Right cardiac atrium (tissue), 5 donors: ENCODE results near the gene CMPK2. TPM values are rescaled to one million over a fixed set of nuclear protein-coding genes. Genes with fewer than 3 reads are reported as not detected.

Source experiments
- ATAC-seq, 2 donors: fragments of 200-7000 bp; cut with Tn5 transposase; one replicate each; pipeline versions ENCODE4 v1.8.0 to v1.9.1; 2020; ENCODE audit warnings: moderate library complexity in 2 of 2, mild to moderate bottlenecking in 1 of 2
- DNase-seq, 3 donors: peaks; one replicate each; pipeline ENCODE4 v3.0.0-alpha.2; 2020
- H3K27ac ChIP-seq: one replicate; pipeline ENCODE4 v1.5.1; 2013; ENCODE audit warnings: mild to moderate bottlenecking, low read length, control low read depth, moderate library complexity
- H3K27me3 ChIP-seq: one replicate; pipeline ENCODE4 v1.6.1; 2013; ENCODE audit not compliant: control insufficient read depth, insufficient read depth
- H3K4me1 ChIP-seq: one replicate; pipeline ENCODE4 v1.6.1; 2013; ENCODE audit warnings: low read length; ENCODE audit not compliant: control insufficient read depth, insufficient read depth
- H3K4me3 ChIP-seq: one replicate; pipeline ENCODE4 v1.5.1; 2013; ENCODE audit warnings: low read length, control low read depth
- H3K9me3 ChIP-seq: one replicate; pipeline ENCODE4 v1.6.1; 2013; ENCODE audit warnings: low read length; ENCODE audit not compliant: control insufficient read depth
- WGBS: extraction: QIAGEN DNeasy Blood & Tissue Kit; methylation state at CpG from one replicate; pipeline ENCODE4 v1.1.7; 2013; 5-methylcytosine and 5-hydroxymethylcytosine counted together
- intact Hi-C, 4 donors: fragments of 100-400 bp; cut with DNase I; formaldehyde crosslinking; loops; one replicate each; pipeline versions ENCODE4 v1.11.0 to v1.14.0; 2022 to 2023
- polyA plus RNA-seq: library from polyadenylated mRNA; stranded (reverse); fragments of 200-250 nt; gene quantifications from one replicate; pipeline ENCODE4 v1.2.3, GENCODE V29; 2013
- total RNA-seq, 4 donors: library from RNA; stranded (reverse); fragmentation: NEBNext Ultra II Directional; extraction: Animal tissue kit (Norgen Biotek cat#: 25700); gene quantifications; one replicate each; pipeline ENCODE4 v1.2.1, GENCODE V29; 2021
- donor health status: healthy with polysubstance abuse.
- donor health status: DM: no; HTN: yes; CAD: no.
- donor health status: DM: no; HTN: no; CAD: no.
- donor health status: DM: no; HTN: yes; CAD: no; lungs with severe emphysema.
- donor health status: DM: yes; HTN: yes; CAD: no.

The CMPK2 gene
- total and polyA plus RNA-seq, 5 donors, result 2.7 to 5.7 (median 3.3) TPM

- DNase-seq (no peak), ATAC-seq (no peak)
- Histone ChIP-seq H3K9me3 (peaks cover 14% of the 10 kb centered on the region), H3K4me3 (no peak overlapping the region), H3K27ac (no peak overlapping the region), H3K4me1 (no peaks in the 10 kb centered on the region), H3K27me3 (no peaks in the 10 kb centered on the region)
- 86% methylated on average over 2 of the region's 2 CpGs for WGBS
- intact Hi-C loops, result no loop called here
Observed at GRCh38 chr2:6841537-6842287, 24.0 kb downstream of the CMPK2 start.

GRCh38 chr2:6838673-6839319 is 26.9 kb downstream of the CMPK2 start:
- no peaks in the 10 kb centered on the region for H3K4me1 ChIP-seq
- intact Hi-C loops, result no loop called here
- H3K9me3 ChIP-seq, result peaks cover 4% of the 10 kb centered on the region
- H3K27ac ChIP-seq, result no peak overlapping the region
- WGBS, result 88% methylated on average over 4 of the region's 4 CpGs
- no peak for ATAC-seq
- no peak overlapping the region for H3K4me3 ChIP-seq
- DNase-seq, result no peak
- H3K27me3 ChIP-seq, result no peaks in the 10 kb centered on the region

GRCh38 chr2:6835467-6835866 is 30.2 kb downstream of the CMPK2 start:
- no peak for ATAC-seq
- H3K27ac ChIP-seq, result no peak overlapping the region

GRCh38 chr2:6834163-6834562 is 31.5 kb downstream of the CMPK2 start:
- Histone ChIP-seq H3K4me1 (no peaks in the 10 kb centered on the region), H3K27ac (no peak overlapping the region), H3K27me3 (no peaks in the 10 kb centered on the region), H3K9me3 (no peaks in the 10 kb centered on the region), H3K4me3 (no peak overlapping the region)
- intact Hi-C loops, result no loop called here
- DNase-seq, result no peak
- ATAC-seq, result no peak

More at GRCh38 chr2:6835467-6835866, 30.2 kb downstream of the CMPK2 start:
- DNase-seq, result no peak
- H3K4me3 ChIP-seq, result no peak overlapping the region
- H3K4me1 ChIP-seq, result no peaks in the 10 kb centered on the region
- no peaks in the 10 kb centered on the region for H3K27me3 ChIP-seq
- intact Hi-C loops, result no loop called here
- no peaks in the 10 kb centered on the region for H3K9me3 ChIP-seq

GRCh38 chr2:6833300-6833604 is 32.5 kb downstream of the CMPK2 start:
- Histone ChIP-seq H3K27ac (no peak overlapping the region), H3K9me3 (no peaks in the 10 kb centered on the region), H3K4me1 (no peaks in the 10 kb centered on the region), H3K4me3 (no peak overlapping the region), H3K27me3 (no peaks in the 10 kb centered on the region)
- no peak for DNase-seq
- intact Hi-C loops, result no loop called here
- ATAC-seq, result no peak
- WGBS, result 96% methylated on average over 2 of the region's 2 CpGs

- H3K4me3 ChIP-seq, result no peak overlapping the region
- ATAC-seq (no peak), DNase-seq (no peak)
- no peak overlapping the region for H3K27ac ChIP-seq
- no peaks in the 10 kb centered on the region for H3K27me3 ChIP-seq
- H3K4me1 ChIP-seq, result no peaks in the 10 kb centered on the region
- WGBS, result 53% methylated on average over 2 of the region's 2 CpGs
- intact Hi-C loops, result no loop called here
- H3K9me3 ChIP-seq, result no peaks in the 10 kb centered on the region
Observed at GRCh38 chr2:6832596-6833299, 33.0 kb downstream of the CMPK2 start.

- intact Hi-C loops, result no loop called here
- Histone ChIP-seq H3K4me3 (no peak overlapping the region), H3K9me3 (no peaks in the 10 kb centered on the region), H3K4me1 (no peaks in the 10 kb centered on the region), H3K27ac (no peak overlapping the region), H3K27me3 (no peaks in the 10 kb centered on the region)
- ATAC-seq (no peak), DNase-seq (no peak)
- WGBS, result 61% methylated on average over 1 of the region's 1 CpG
Observed at GRCh38 chr2:6831229-6831628, 34.5 kb downstream of the CMPK2 start.

- Histone ChIP-seq H3K9me3 (no peaks in the 10 kb centered on the region), H3K27me3 (no peaks in the 10 kb centered on the region), H3K4me1 (no peaks in the 10 kb centered on the region), H3K4me3 (no peak overlapping the region), H3K27ac (no peak overlapping the region)
- intact Hi-C loops, result no loop called here
- DNase-seq (no peak), ATAC-seq (peak; percentile 45 to 57)
- WGBS, result 12% methylated on average over 2 of the region's 2 CpGs
Observed at GRCh38 chr2:6828299-6828584, 37.5 kb downstream of the CMPK2 start.

- ATAC-seq (peak in 1 of 2 donors; percentile 36), DNase-seq (no peak)
- no peaks in the 10 kb centered on the region for H3K4me1 ChIP-seq
- WGBS, result 49% methylated on average over 5 of the region's 5 CpGs
- H3K4me3 ChIP-seq, result no peak overlapping the region
- intact Hi-C loops, result no loop called here
- H3K27me3 ChIP-seq, result no peaks in the 10 kb centered on the region
- H3K27ac ChIP-seq, result no peak overlapping the region
- no peaks in the 10 kb centered on the region for H3K9me3 ChIP-seq
Observed at GRCh38 chr2:6827566-6828298, 38.0 kb downstream of the CMPK2 start.

- WGBS, result 51% methylated on average over 4 of the region's 4 CpGs
- Histone ChIP-seq H3K9me3 (no peaks in the 10 kb centered on the region), H3K4me3 (no peak overlapping the region), H3K27me3 (no peaks in the 10 kb centered on the region), H3K27ac (no peak overlapping the region), H3K4me1 (no peaks in the 10 kb centered on the region)
- ATAC-seq (peak in 1 of 2 donors; percentile 84), DNase-seq (peak in 1 of 3 donors; percentile 7)
- intact Hi-C loops, result no loop called here
Observed at GRCh38 chr2:6826081-6826913, 39.4 kb downstream of the CMPK2 start.
